Thoracic aorta (tissue), 2 donors: ENCODE measurements around the gene TFIP11. TPM values are rescaled to one million over a fixed set of nuclear protein-coding genes. Genes with fewer than 3 reads are reported as not detected.

Experiments
- ATAC-seq: fragments of 150-250 bp; one replicate; pipeline ENCODE4 v1.8.0; 2017; ENCODE audit warnings: low read depth; ENCODE audit not compliant: insufficient number of reproducible peaks, low FRiP score
- DNase-seq: peaks from one replicate; pipeline ENCODE4 v3.0.0-alpha.2; 2020; ENCODE audit warnings: low spot score
- H3K27ac ChIP-seq, 2 donors: fragments of 200-600 bp; sonication (generic); 1 replicate in 1 of 2; 2 replicates in 1 of 2; pipeline ENCODE4 v1.5.1; 2016; ENCODE audit warnings: mild to moderate bottlenecking in 2 of 2, moderate library complexity in 2 of 2
- H3K27me3 ChIP-seq: fragments of 200-600 bp; sonication (generic); replicated peaks from 2 replicates; pipeline ENCODE4 v1.6.0; 2016; ENCODE audit warnings: mild to moderate bottlenecking; ENCODE audit not compliant: insufficient read depth
- H3K36me3 ChIP-seq: fragments of 200-600 bp; sonication (generic); one replicate; pipeline ENCODE4 v1.5.1; 2016
- H3K4me1 ChIP-seq, 2 donors: fragments of 200-600 bp; sonication (generic); 1 replicate in 1 of 2; 2 replicates in 1 of 2; pipeline versions ENCODE4 v1.5.1 to v1.6.0; 2016; ENCODE audit warnings: low read depth in 2 of 2, mild to moderate bottlenecking in 1 of 2; ENCODE audit not compliant: control insufficient read depth in 1 of 2
- H3K4me3 ChIP-seq: fragments of 200-600 bp; sonication (generic); 2 replicates; pipeline ENCODE4 v1.5.1; 2016; ENCODE audit warnings: mild to moderate bottlenecking
- H3K9me3 ChIP-seq: fragments of 200-600 bp; sonication (generic); 2 replicates; pipeline ENCODE4 v1.5.1; 2016
- CTCF ChIP-seq: fragments of 200-600 bp; sonication (generic); IDR thresholded peaks from one replicate; pipeline ENCODE4 v1.5.1; 2019; ENCODE audit warnings: antibody characterized with exemption
- total RNA-seq, 2 donors: library from RNA; depleted of rRNA; stranded (reverse); fragments of >200 nt; gene quantifications; one replicate each; pipeline versions ENCODE4 v1.1.0 to v1.2.3, GENCODE V29; 2016

The TFIP11 gene
- total RNA-seq, 2 donors from 2014 or later, result 21.7 to 60.6 TPM

- no peak for TF ChIP-seq CTCF
- ATAC-seq (no peak), DNase-seq (no peak)
- H3K27me3 ChIP-seq, result no peaks in the 10 kb centered on the region
- H3K27ac ChIP-seq, result no peak overlapping the region
- H3K9me3 ChIP-seq, result no peaks in the 10 kb centered on the region
- no peaks in the 10 kb centered on the region for H3K4me1 ChIP-seq
- peaks cover 80% of the 10 kb centered on the region for H3K36me3 ChIP-seq
- H3K4me3 ChIP-seq, result no peak overlapping the region
Observed at GRCh38 chr22:26499188-26499703, 13.0 kb downstream of the TFIP11 start.

- Histone ChIP-seq H3K4me3 (no peak overlapping the region), H3K36me3 (peaks cover 78% of the 10 kb centered on the region), H3K27me3 (no peaks in the 10 kb centered on the region), H3K4me1 (no peaks in the 10 kb centered on the region), H3K9me3 (no peaks in the 10 kb centered on the region), H3K27ac (no peak overlapping the region)
- no peak for DNase-seq
- no peak for TF ChIP-seq CTCF
- ATAC-seq, result no peak
Observed at GRCh38 chr22:26496456-26496855, 15.8 kb downstream of the TFIP11 start.

- H3K27ac ChIP-seq, result peak overlapping the region in 1 of 2 donors; percentile 11
- H3K36me3 ChIP-seq, result peaks cover 69% of the 10 kb centered on the region
- no peaks in the 10 kb centered on the region for H3K27me3 ChIP-seq
Observed at GRCh38 chr22:26494506-26494905, 17.8 kb downstream of the TFIP11 start.

GRCh38 chr22:26492220-26492619, 20.1 kb downstream of the TFIP11 start:
- Histone ChIP-seq H3K4me3 (no peak overlapping the region), H3K27me3 (no peaks in the 10 kb centered on the region), H3K9me3 (no peaks in the 10 kb centered on the region), H3K36me3 (peaks cover 58% of the 10 kb centered on the region), H3K4me1 (no peaks in the 10 kb centered on the region), H3K27ac (no peak overlapping the region)
- no peak for TF ChIP-seq CTCF
- DNase-seq, result no peak
- no peak for ATAC-seq

More at GRCh38 chr22:26494506-26494905, 17.8 kb downstream of the TFIP11 start:
- TF ChIP-seq CTCF, result no peak
- Histone ChIP-seq H3K4me3 (no peak overlapping the region), H3K9me3 (no peaks in the 10 kb centered on the region), H3K4me1 (no peaks in the 10 kb centered on the region)
- ATAC-seq (no peak), DNase-seq (no peak)

- DNase-seq (no peak), ATAC-seq (no peak)
- H3K4me3 ChIP-seq, result no peak overlapping the region
- H3K27me3 ChIP-seq, result no peaks in the 10 kb centered on the region
- peaks cover 37% of the 10 kb centered on the region for H3K36me3 ChIP-seq
- H3K4me1 ChIP-seq, result peaks cover 4 to 12% of the 10 kb centered on the region in 2 donors
- H3K27ac ChIP-seq, result no peak overlapping the region
- H3K9me3 ChIP-seq, result no peaks in the 10 kb centered on the region
- TF ChIP-seq CTCF, result no peak
Observed at GRCh38 chr22:26489447-26490036, 22.7 kb downstream of the TFIP11 start.
